SJCRH30 (cell line): ENCODE data around the gene ZNF592. TPM values are rescaled to one million over a fixed set of nuclear protein-coding genes. Genes with fewer than 3 reads are reported as not detected.
"Not testable (repeated sequence)": the region's sequence is repeated elsewhere in the genome, so short reads cannot be mapped to it uniquely, and the experiment has no call there.

Experiments used
- DNase-seq, 2 experiments: peaks; one replicate each; pipeline ENCODE4 v3.0.0-alpha.2; 2015 to 2020
- H3K27ac ChIP-seq: fragments of 250-450 bp; sonication (Bioruptor Pico); 2 replicates; pipeline ENCODE4 v1.5.1; 2020; ENCODE audit warnings: mild to moderate bottlenecking, moderate library complexity
- H3K27me3 ChIP-seq: fragments of 250-450 bp; sonication (Bioruptor Pico); 2 replicates; pipeline ENCODE4 v1.5.1; 2020; ENCODE audit warnings: mild to moderate bottlenecking, moderate library complexity
- H3K36me3 ChIP-seq: fragments of 250-450 bp; sonication (Bioruptor Pico); 2 replicates; pipeline ENCODE4 v1.5.1; 2020; ENCODE audit warnings: mild to moderate bottlenecking, moderate library complexity
- H3K4me1 ChIP-seq: fragments of 250-450 bp; sonication (Bioruptor Pico); 2 replicates; pipeline ENCODE4 v1.5.1; 2020; ENCODE audit warnings: mild to moderate bottlenecking, moderate library complexity
- H3K4me3 ChIP-seq: fragments of 250-450 bp; sonication (Bioruptor Pico); 2 replicates; pipeline ENCODE4 v1.5.1; 2020; ENCODE audit warnings: mild to moderate bottlenecking, moderate library complexity
- H3K9me3 ChIP-seq: fragments of 250-450 bp; sonication (Bioruptor Pico); replicated peaks from 2 replicates; pipeline ENCODE4 v1.5.1; 2020; ENCODE audit warnings: mild to moderate bottlenecking, moderate library complexity
- total RNA-seq: library from RNA; depleted of rRNA; stranded (reverse); fragments of >200 nt; shearing (Covaris generic); gene quantifications from 2 replicates; pipeline ENCODE4 v1.2.3, GENCODE V29; 2014

The ZNF592 gene
- total RNA-seq, 1 experiment from 2014 or later, result 12.6 TPM

- Histone ChIP-seq H3K27me3 (no peaks in the 10 kb centered on the region), H3K27ac (peak overlapping the region; percentile 60), H3K4me1 (peaks cover 18% of the 10 kb centered on the region), H3K36me3 (no peaks in the 10 kb centered on the region), H3K4me3 (no peak overlapping the region), H3K9me3 (no peaks in the 10 kb centered on the region)
- DNase-seq, result peak in 1 of 2 experiments; percentile 43
Observed at GRCh38 chr15:84731774-84732173, 16.6 kb upstream of the ZNF592 start.

GRCh38 chr15:84734794-84735479 is 13.5 kb upstream of the ZNF592 start:
- Histone ChIP-seq H3K4me1 (peaks cover 18% of the 10 kb centered on the region), H3K4me3 (no peak overlapping the region), H3K9me3 (no peaks in the 10 kb centered on the region), H3K36me3 (no peaks in the 10 kb centered on the region), H3K27me3 (no peaks in the 10 kb centered on the region), H3K27ac (no peak overlapping the region)
- DNase-seq, result peak; percentile 44 to 46

- not testable (repeated sequence) for H3K36me3 ChIP-seq, H3K27me3 ChIP-seq, H3K4me3 ChIP-seq, H3K9me3 ChIP-seq, H3K27ac ChIP-seq
- peak; percentile 4 to 22 for DNase-seq
- H3K4me1 ChIP-seq, result peaks cover 18% of the 10 kb centered on the region
Observed at GRCh38 chr15:84735480-84736061, 12.8 kb upstream of the ZNF592 start.

- Histone ChIP-seq H3K27me3 (0 out of 2 replicates have a peak, but pooled peaks cover 4% of the 10 kb centered on the region), H3K4me1 (peaks cover 18% of the 10 kb centered on the region), H3K9me3 (no peaks in the 10 kb centered on the region), H3K27ac (no peak overlapping the region), H3K4me3 (no peak overlapping the region), H3K36me3 (no peaks in the 10 kb centered on the region)
- no peak for DNase-seq
Observed at GRCh38 chr15:84736375-84736774, 12.0 kb upstream of the ZNF592 start.

GRCh38 chr15:84737005-84737404 is 11.4 kb upstream of the ZNF592 start:
- Histone ChIP-seq H3K27ac (no peak overlapping the region), H3K9me3 (no peaks in the 10 kb centered on the region), H3K27me3 (0 out of 2 replicates have a peak, but pooled peaks cover 4% of the 10 kb centered on the region), H3K36me3 (no peaks in the 10 kb centered on the region), H3K4me1 (peaks cover 15% of the 10 kb centered on the region), H3K4me3 (no peak overlapping the region)
- no peak for DNase-seq

GRCh38 chr15:84740691-84741090 is 7.7 kb upstream of the ZNF592 start:
- H3K27ac ChIP-seq, result no peak overlapping the region
- H3K4me3 ChIP-seq, result no peak overlapping the region
- peaks cover 5% of the 10 kb centered on the region for H3K4me1 ChIP-seq
- H3K27me3 ChIP-seq, result 0 out of 2 replicates have a peak, but pooled peaks cover 4% of the 10 kb centered on the region
- H3K36me3 ChIP-seq, result no peaks in the 10 kb centered on the region
- no peak for DNase-seq
- no peaks in the 10 kb centered on the region for H3K9me3 ChIP-seq

GRCh38 chr15:84741121-84741520 is 7.3 kb upstream of the ZNF592 start:
- peaks cover under 1% of the 10 kb centered on the region; the same call in 1 of the 2 replicates for H3K4me1 ChIP-seq
- no peak overlapping the region for H3K27ac ChIP-seq
- H3K4me3 ChIP-seq, result no peak overlapping the region
- H3K9me3 ChIP-seq, result no peaks in the 10 kb centered on the region
- H3K27me3 ChIP-seq, result 0 out of 2 replicates have a peak, but pooled peaks cover 4% of the 10 kb centered on the region
- no peak for DNase-seq
- no peaks in the 10 kb centered on the region for H3K36me3 ChIP-seq

- Histone ChIP-seq H3K4me1 (peaks cover 13% of the 10 kb centered on the region), H3K4me3 (peak overlapping the region; percentile 80), H3K9me3 (no peaks in the 10 kb centered on the region), H3K36me3 (no peaks in the 10 kb centered on the region), H3K27ac (peak overlapping the region; percentile 83), H3K27me3 (no peaks in the 10 kb centered on the region)
- peak; percentile 85 to 86 for DNase-seq
Observed at GRCh38 chr15:84747416-84748273, 747 bp upstream of the ZNF592 start.

GRCh38 chr15:84749111-84749991 is 959 bp downstream of the ZNF592 start:
- peaks cover 5% of the 10 kb centered on the region; the same call in 1 of the 2 replicates for H3K36me3 ChIP-seq
- H3K4me3 ChIP-seq, result peak overlapping the region; percentile 92
- peak overlapping the region; percentile 45; the same call in 1 of the 2 replicates for H3K27ac ChIP-seq
- peaks cover 17% of the 10 kb centered on the region for H3K4me1 ChIP-seq
- no peaks in the 10 kb centered on the region for H3K9me3 ChIP-seq
- DNase-seq, result peak; percentile 22 to 32
- H3K27me3 ChIP-seq, result no peaks in the 10 kb centered on the region

- Histone ChIP-seq H3K4me3 (no peak overlapping the region), H3K36me3 (peaks cover 5% of the 10 kb centered on the region; the same call in 1 of the 2 replicates), H3K27me3 (no peaks in the 10 kb centered on the region), H3K4me1 (peaks cover 17% of the 10 kb centered on the region), H3K27ac (no peak overlapping the region), H3K9me3 (no peaks in the 10 kb centered on the region)
- no peak for DNase-seq
Observed at GRCh38 chr15:84750583-84751092, 2.2 kb downstream of the ZNF592 start.

GRCh38 chr15:84751721-84752120 is 3.3 kb downstream of the ZNF592 start:
- not testable (repeated sequence) for H3K27me3 ChIP-seq, DNase-seq, H3K4me3 ChIP-seq, H3K36me3 ChIP-seq, H3K9me3 ChIP-seq, H3K27ac ChIP-seq
- peaks cover 17% of the 10 kb centered on the region for H3K4me1 ChIP-seq

GRCh38 chr15:84752195-84752594 is 3.8 kb downstream of the ZNF592 start:
- peaks cover 5% of the 10 kb centered on the region; the same call in 1 of the 2 replicates for H3K36me3 ChIP-seq
- H3K9me3 ChIP-seq, result no peaks in the 10 kb centered on the region
- no peak for DNase-seq
- no peak overlapping the region for H3K27ac ChIP-seq
- no peaks in the 10 kb centered on the region for H3K27me3 ChIP-seq
- no peak overlapping the region for H3K4me3 ChIP-seq
- H3K4me1 ChIP-seq, result peaks cover 17% of the 10 kb centered on the region

- peak in 1 of 2 experiments; percentile 40 for DNase-seq
- Histone ChIP-seq H3K36me3 (peaks cover 5% of the 10 kb centered on the region; the same call in 1 of the 2 replicates), H3K9me3 (no peaks in the 10 kb centered on the region), H3K27ac (no peak overlapping the region; the same call in 1 of the 2 replicates), H3K4me3 (no peak overlapping the region), H3K27me3 (no peaks in the 10 kb centered on the region), H3K4me1 (peaks cover 17% of the 10 kb centered on the region)
Observed at GRCh38 chr15:84752700-84753099, 4.3 kb downstream of the ZNF592 start.

- H3K36me3 ChIP-seq, DNase-seq, H3K4me3 ChIP-seq, H3K27me3 ChIP-seq, H3K27ac ChIP-seq, H3K9me3 ChIP-seq: not testable (repeated sequence)
- H3K4me1 ChIP-seq, result peaks cover 17% of the 10 kb centered on the region
Observed at GRCh38 chr15:84754889-84755288, 6.5 kb downstream of the ZNF592 start.
